ENCODE results near the gene PRKCE. TPM values are rescaled to one million over a fixed set of nuclear protein-coding genes. Genes with fewer than 3 reads are reported as not detected.

PRKCE gene
- total and polyA plus RNA-seq, 4 experiments from 2014 or later: 1.8 to 21.7 (median 11.0) TPM

DNA sequence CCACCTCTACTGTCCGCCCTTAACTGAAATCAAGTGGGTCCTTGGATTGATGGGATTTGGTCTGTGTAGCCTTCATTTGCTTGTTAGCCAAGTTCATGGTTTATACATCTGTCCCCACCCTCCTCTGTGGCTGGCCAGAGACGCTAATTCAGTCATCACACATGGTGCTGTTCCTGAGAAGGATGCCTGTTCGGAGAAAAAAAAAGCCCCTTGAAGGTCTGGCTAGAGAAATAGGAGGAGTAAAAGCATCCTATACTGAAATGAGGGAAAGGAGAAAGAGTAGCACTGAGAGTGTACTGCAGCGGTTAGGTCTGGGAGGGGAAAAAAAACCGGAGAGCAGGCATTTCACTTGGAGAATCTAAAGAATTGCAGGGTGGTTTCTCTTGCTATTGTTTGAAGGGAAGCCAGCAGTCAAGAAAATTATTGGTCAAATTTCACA is 465.1 kb downstream of the PRKCE start:
- Histone ChIP-seq H3K27me3 (ENCODE audit: insufficient read depth, low read length) (no peaks in the 10 kb centered on the region), H3K9me3 (ENCODE audit: control insufficient read depth in 1 of 2, low read length in 2 of 2) (no peaks in the 10 kb centered on the region), H3K36me3 (ENCODE audit: insufficient read depth, low read length) (no peaks in the 10 kb centered on the region), H3K4me1 (ENCODE audit: insufficient read depth, low read length) (no peaks in the 10 kb centered on the region), H3K27ac (ENCODE audit: low read depth, low read length) (no peak overlapping the region), H3K4me3 (ENCODE audit: low read length in 2 of 2) (no peak overlapping the region)
- peaks cover 0 to 20% of the 10 kb centered on the region in 2 donors for H3K36me3 Mint-ChIP-seq
- H3K4me3 Mint-ChIP-seq: no peak overlapping the region
- no peaks in the 10 kb centered on the region for H3K27me3 Mint-ChIP-seq
- no peaks in the 10 kb centered on the region for H3K9me3 Mint-ChIP-seq
- intact Hi-C loops (cut with micrococcal nuclease): no loop called here
- no peak overlapping the region for H3K27ac Mint-ChIP-seq
- POLR2A ChIA-PET (ENCODE audit: partially characterized antibody): no interaction called here
- DNase-seq: no peak
- CTCF ChIA-PET (ENCODE audit: partially characterized antibody): interaction anchor here (1.5 kb wide), 1 partner anchor 10 kb away, joined by 3 read pairs; no protein-coding TSS in a partner anchor
- H3K4me1 Mint-ChIP-seq: no peaks in the 10 kb centered on the region

DNA sequence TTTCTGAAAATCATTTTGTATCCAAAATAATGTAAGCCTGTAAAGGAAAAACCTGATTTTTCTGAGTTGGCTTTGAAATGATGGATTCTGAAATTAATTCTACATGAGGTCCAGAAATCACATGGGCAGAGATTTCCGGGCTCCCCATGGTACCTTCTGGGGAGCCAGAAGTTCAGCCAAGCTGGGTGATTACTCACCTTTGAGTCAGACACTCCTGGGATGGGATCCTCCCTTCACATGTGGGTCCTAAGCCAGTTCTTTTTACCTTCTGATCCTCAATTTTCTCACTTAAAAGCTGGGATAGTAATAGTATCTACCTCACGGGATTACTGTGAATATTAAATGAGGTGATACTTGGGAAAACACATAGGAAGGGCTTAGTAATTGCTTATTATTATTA is 465.9 kb downstream of the PRKCE start:
- H3K9me3 ChIP-seq (ENCODE audit: control insufficient read depth in 1 of 2, low read length in 2 of 2): no peaks in the 10 kb centered on the region
- Mint-ChIP-seq H3K4me1 (no peaks in the 10 kb centered on the region), H3K4me3 (no peak overlapping the region), H3K9me3 (no peaks in the 10 kb centered on the region), H3K27me3 (no peaks in the 10 kb centered on the region), H3K27ac (no peak overlapping the region), H3K36me3 (peaks cover 0 to 16% of the 10 kb centered on the region in 2 donors)
- no peaks in the 10 kb centered on the region for H3K4me1 ChIP-seq (ENCODE audit: insufficient read depth, low read length)
- H3K4me3 ChIP-seq (ENCODE audit: low read length in 2 of 2): no peak overlapping the region
- CTCF ChIA-PET (ENCODE audit: partially characterized antibody): no interaction called here
- POLR2A ChIA-PET (ENCODE audit: partially characterized antibody): no interaction called here
- no peaks in the 10 kb centered on the region for H3K36me3 ChIP-seq (ENCODE audit: insufficient read depth, low read length)
- intact Hi-C loops (cut with micrococcal nuclease): no loop called here
- no peak for DNase-seq
- no peaks in the 10 kb centered on the region for H3K27me3 ChIP-seq (ENCODE audit: insufficient read depth, low read length)
- H3K27ac ChIP-seq (ENCODE audit: low read depth, low read length): no peak overlapping the region

DNA sequence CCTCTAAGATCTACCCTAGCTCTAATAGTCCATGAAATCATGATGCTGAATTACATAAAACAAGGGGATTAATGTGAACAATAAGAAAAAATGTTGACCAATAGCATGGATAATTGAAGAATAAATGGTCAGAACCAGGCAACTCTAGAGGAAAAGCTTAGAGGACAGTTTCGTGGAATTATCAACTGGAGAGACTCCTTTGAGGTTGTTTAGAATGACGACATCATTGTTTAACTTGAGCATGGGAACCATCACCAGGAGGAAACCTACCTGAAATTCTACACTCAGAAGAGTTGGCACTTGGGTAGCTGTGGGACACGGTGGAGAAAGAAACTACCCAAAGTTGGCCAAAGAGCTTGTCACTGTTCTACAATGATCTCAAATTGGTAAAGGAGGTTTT is 466.5 kb downstream of the PRKCE start:
- no peaks in the 10 kb centered on the region for H3K9me3 Mint-ChIP-seq
- no peak overlapping the region for H3K27ac ChIP-seq (ENCODE audit: low read depth, low read length)
- H3K36me3 ChIP-seq (ENCODE audit: insufficient read depth, low read length): no peaks in the 10 kb centered on the region
- no peak overlapping the region for H3K4me3 Mint-ChIP-seq
- H3K27me3 ChIP-seq (ENCODE audit: insufficient read depth, low read length): no peaks in the 10 kb centered on the region
- H3K27ac Mint-ChIP-seq: no peak overlapping the region
- no peaks in the 10 kb centered on the region for H3K4me1 ChIP-seq (ENCODE audit: insufficient read depth, low read length)
- H3K36me3 Mint-ChIP-seq: peaks cover 0 to 16% of the 10 kb centered on the region in 2 donors
- DNase-seq: no peak
- intact Hi-C loops (cut with micrococcal nuclease): no loop called here
- H3K27me3 Mint-ChIP-seq: no peaks in the 10 kb centered on the region
- ChIA-PET CTCF (ENCODE audit: partially characterized antibody) (interaction anchor here (0.8 kb wide), 1 partner anchor 55 kb away, joined by 4 read pairs; no protein-coding TSS in a partner anchor), POLR2A (ENCODE audit: partially characterized antibody) (no interaction called here)
- no peaks in the 10 kb centered on the region for H3K4me1 Mint-ChIP-seq
- H3K9me3 ChIP-seq (ENCODE audit: control insufficient read depth in 1 of 2, low read length in 2 of 2): no peaks in the 10 kb centered on the region
- no peak overlapping the region for H3K4me3 ChIP-seq (ENCODE audit: low read length in 2 of 2)

- Histone ChIP-seq H3K4me1 (ENCODE audit: insufficient read depth, low read length) (no peaks in the 10 kb centered on the region), H3K27me3 (ENCODE audit: insufficient read depth, low read length) (no peaks in the 10 kb centered on the region), H3K9me3 (ENCODE audit: control insufficient read depth in 1 of 2, low read length in 2 of 2) (no peaks in the 10 kb centered on the region), H3K27ac (ENCODE audit: low read depth, low read length) (no peak overlapping the region), H3K4me3 (ENCODE audit: low read length in 2 of 2) (no peak overlapping the region), H3K36me3 (ENCODE audit: insufficient read depth, low read length) (no peaks in the 10 kb centered on the region)
- Mint-ChIP-seq H3K4me3 (no peak overlapping the region), H3K4me1 (no peaks in the 10 kb centered on the region), H3K27ac (no peak overlapping the region), H3K36me3 (peaks cover 0 to 16% of the 10 kb centered on the region in 2 donors), H3K9me3 (no peaks in the 10 kb centered on the region), H3K27me3 (no peaks in the 10 kb centered on the region)
- ChIA-PET CTCF (ENCODE audit: partially characterized antibody) (no interaction called here), POLR2A (ENCODE audit: partially characterized antibody) (no interaction called here)
- intact Hi-C loops (cut with micrococcal nuclease): no loop called here
- no peak for DNase-seq
Measured at GRCh38 chr2:46118656-46119371, 467.3 kb downstream of the PRKCE start.

DNA sequence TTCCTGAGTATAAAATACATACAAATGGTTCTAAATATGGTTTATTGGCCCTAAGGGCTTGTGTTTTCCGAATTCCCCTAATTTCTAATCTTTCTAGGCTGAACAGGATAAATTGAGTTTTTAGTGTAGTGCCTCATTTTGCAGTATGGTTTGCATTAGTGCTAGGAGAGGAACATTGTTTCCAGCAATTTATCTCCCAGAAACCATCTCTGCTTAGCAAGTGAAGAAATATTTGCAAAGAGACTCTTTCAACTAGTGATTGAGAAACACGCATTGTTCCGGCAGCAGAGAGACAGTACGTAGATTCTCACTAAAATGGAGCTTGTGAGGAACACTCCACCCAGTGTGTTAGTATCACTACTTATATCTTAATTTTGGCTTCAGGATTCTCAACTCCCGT is 468.0 kb downstream of the PRKCE start:
- no peak for DNase-seq
- Mint-ChIP-seq H3K9me3 (no peaks in the 10 kb centered on the region), H3K36me3 (peaks cover 0 to 16% of the 10 kb centered on the region in 2 donors), H3K4me3 (no peak overlapping the region), H3K4me1 (no peaks in the 10 kb centered on the region), H3K27ac (no peak overlapping the region), H3K27me3 (no peaks in the 10 kb centered on the region)
- intact Hi-C loops (cut with micrococcal nuclease): no loop called here
- Histone ChIP-seq H3K4me1 (ENCODE audit: insufficient read depth, low read length) (no peaks in the 10 kb centered on the region), H3K36me3 (ENCODE audit: insufficient read depth, low read length) (no peaks in the 10 kb centered on the region), H3K9me3 (ENCODE audit: control insufficient read depth in 1 of 2, low read length in 2 of 2) (no peaks in the 10 kb centered on the region), H3K27me3 (ENCODE audit: insufficient read depth, low read length) (no peaks in the 10 kb centered on the region), H3K4me3 (ENCODE audit: low read length in 2 of 2) (no peak overlapping the region), H3K27ac (ENCODE audit: low read depth, low read length) (no peak overlapping the region)
- CTCF ChIA-PET (ENCODE audit: partially characterized antibody): no interaction called here
- POLR2A ChIA-PET (ENCODE audit: partially characterized antibody): no interaction called here

DNA sequence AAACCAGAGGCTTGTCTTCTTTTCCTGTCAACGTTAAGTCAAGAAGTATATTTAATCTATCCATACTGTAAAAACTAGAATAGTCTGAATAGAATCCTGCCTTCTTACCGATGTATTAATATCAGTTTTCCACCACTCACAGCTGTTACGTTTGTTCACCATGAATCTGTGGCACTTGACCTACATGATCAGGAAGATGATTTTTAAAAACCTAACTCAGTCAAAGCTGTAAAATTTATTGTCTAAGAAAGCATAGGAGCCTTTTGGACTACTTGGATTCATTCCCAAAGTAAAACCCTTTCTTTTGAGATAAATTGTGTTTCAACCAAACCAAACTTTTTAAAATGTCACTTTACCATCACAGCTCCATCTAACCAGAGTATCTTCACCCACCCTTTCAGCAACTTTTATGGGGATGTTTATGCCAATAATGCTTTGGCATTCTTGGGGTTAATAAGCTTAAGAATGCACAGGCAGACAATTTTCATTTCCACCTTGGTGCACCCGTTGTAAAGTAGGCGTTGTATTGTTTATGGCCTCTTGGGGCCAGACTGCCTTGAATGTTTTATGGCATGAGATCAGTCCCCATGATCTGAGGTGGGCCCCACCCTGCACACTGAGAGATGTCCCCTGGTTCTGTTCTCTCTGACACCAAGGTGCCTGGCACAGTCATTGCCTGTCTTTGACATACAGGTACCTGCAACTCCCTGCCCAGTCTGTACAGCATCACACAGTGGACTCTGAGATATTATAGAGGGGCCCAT is 469.5 kb downstream of the PRKCE start:
- ChIA-PET CTCF (ENCODE audit: partially characterized antibody) (no interaction called here), POLR2A (ENCODE audit: partially characterized antibody) (no interaction called here)
- H3K9me3 Mint-ChIP-seq: no peaks in the 10 kb centered on the region

DNA sequence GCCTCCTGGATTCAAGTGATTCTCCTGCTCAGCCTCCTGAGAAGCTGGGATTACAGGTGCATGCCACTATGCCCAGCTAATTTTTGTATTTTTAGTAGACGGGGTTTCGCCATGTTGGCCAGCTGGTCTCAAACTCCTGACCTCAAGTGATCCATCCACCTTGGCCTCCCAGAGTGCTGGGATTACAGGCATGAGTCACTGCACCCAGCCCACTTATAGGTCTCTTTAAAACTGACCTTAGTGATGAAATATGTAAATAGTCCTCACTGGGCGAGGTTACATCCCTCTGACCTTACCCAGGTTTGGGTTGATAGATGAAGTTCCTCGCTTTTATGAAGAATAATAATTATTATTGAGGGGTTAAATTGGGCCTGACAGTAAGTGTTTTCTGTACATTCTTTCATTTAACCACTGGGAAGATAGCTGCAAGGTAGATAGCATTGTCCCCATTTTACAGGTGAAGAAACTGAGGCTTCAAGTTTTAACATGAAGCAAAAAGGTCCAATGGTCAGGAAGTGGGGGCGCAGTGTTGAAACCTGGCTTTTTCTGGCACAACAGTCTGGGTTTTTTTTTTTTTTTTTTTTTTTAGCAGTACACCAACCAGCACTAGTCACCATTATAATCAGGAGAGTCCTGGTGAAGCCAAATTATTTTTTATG is 471.0 kb downstream of the PRKCE start:
- H3K27ac Mint-ChIP-seq: no peak overlapping the region
- CTCF ChIA-PET (ENCODE audit: partially characterized antibody): no interaction called here
- H3K9me3 Mint-ChIP-seq: no peaks in the 10 kb centered on the region
- no peak overlapping the region for H3K4me3 Mint-ChIP-seq
- H3K36me3 Mint-ChIP-seq: peaks cover 0 to 5% of the 10 kb centered on the region in 2 donors
- H3K4me3 ChIP-seq (ENCODE audit: low read length in 2 of 2): no peak overlapping the region
- H3K9me3 ChIP-seq (ENCODE audit: control insufficient read depth in 1 of 2, low read length in 2 of 2): no peaks in the 10 kb centered on the region
- no peaks in the 10 kb centered on the region for H3K4me1 ChIP-seq (ENCODE audit: insufficient read depth, low read length)
- intact Hi-C loops (cut with micrococcal nuclease): no loop called here
- H3K27me3 Mint-ChIP-seq: no peaks in the 10 kb centered on the region
- DNase-seq: no peak
- no peak overlapping the region for H3K27ac ChIP-seq (ENCODE audit: low read depth, low read length)
- H3K4me1 Mint-ChIP-seq: no peaks in the 10 kb centered on the region
- H3K36me3 ChIP-seq (ENCODE audit: insufficient read depth, low read length): no peaks in the 10 kb centered on the region
- no peaks in the 10 kb centered on the region for H3K27me3 ChIP-seq (ENCODE audit: insufficient read depth, low read length)
- POLR2A ChIA-PET (ENCODE audit: partially characterized antibody): no interaction called here

More for the DNA sequence above, 469.5 kb downstream of the PRKCE start:
- Histone ChIP-seq H3K36me3 (ENCODE audit: insufficient read depth, low read length) (no peaks in the 10 kb centered on the region), H3K4me3 (ENCODE audit: low read length in 2 of 2) (no peak overlapping the region), H3K27me3 (ENCODE audit: insufficient read depth, low read length) (no peaks in the 10 kb centered on the region), H3K9me3 (ENCODE audit: control insufficient read depth in 1 of 2, low read length in 2 of 2) (no peaks in the 10 kb centered on the region), H3K4me1 (ENCODE audit: insufficient read depth, low read length) (no peaks in the 10 kb centered on the region), H3K27ac (ENCODE audit: low read depth, low read length) (no peak overlapping the region)
- Mint-ChIP-seq H3K36me3 (peaks cover 0 to 12% of the 10 kb centered on the region in 2 donors), H3K4me3 (no peak overlapping the region), H3K27me3 (no peaks in the 10 kb centered on the region), H3K27ac (no peak overlapping the region), H3K4me1 (no peaks in the 10 kb centered on the region)
- DNase-seq: no peak
- intact Hi-C loops (cut with micrococcal nuclease): no loop called here

All from CD4-positive, alpha-beta memory T cell (primary cell).